ENCODE measurements around the gene ANAPC2.

ANAPC2 gene, protein sequence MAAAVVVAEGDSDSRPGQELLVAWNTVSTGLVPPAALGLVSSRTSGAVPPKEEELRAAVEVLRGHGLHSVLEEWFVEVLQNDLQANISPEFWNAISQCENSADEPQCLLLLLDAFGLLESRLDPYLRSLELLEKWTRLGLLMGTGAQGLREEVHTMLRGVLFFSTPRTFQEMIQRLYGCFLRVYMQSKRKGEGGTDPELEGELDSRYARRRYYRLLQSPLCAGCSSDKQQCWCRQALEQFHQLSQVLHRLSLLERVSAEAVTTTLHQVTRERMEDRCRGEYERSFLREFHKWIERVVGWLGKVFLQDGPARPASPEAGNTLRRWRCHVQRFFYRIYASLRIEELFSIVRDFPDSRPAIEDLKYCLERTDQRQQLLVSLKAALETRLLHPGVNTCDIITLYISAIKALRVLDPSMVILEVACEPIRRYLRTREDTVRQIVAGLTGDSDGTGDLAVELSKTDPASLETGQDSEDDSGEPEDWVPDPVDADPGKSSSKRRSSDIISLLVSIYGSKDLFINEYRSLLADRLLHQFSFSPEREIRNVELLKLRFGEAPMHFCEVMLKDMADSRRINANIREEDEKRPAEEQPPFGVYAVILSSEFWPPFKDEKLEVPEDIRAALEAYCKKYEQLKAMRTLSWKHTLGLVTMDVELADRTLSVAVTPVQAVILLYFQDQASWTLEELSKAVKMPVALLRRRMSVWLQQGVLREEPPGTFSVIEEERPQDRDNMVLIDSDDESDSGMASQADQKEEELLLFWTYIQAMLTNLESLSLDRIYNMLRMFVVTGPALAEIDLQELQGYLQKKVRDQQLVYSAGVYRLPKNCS

DNA sequence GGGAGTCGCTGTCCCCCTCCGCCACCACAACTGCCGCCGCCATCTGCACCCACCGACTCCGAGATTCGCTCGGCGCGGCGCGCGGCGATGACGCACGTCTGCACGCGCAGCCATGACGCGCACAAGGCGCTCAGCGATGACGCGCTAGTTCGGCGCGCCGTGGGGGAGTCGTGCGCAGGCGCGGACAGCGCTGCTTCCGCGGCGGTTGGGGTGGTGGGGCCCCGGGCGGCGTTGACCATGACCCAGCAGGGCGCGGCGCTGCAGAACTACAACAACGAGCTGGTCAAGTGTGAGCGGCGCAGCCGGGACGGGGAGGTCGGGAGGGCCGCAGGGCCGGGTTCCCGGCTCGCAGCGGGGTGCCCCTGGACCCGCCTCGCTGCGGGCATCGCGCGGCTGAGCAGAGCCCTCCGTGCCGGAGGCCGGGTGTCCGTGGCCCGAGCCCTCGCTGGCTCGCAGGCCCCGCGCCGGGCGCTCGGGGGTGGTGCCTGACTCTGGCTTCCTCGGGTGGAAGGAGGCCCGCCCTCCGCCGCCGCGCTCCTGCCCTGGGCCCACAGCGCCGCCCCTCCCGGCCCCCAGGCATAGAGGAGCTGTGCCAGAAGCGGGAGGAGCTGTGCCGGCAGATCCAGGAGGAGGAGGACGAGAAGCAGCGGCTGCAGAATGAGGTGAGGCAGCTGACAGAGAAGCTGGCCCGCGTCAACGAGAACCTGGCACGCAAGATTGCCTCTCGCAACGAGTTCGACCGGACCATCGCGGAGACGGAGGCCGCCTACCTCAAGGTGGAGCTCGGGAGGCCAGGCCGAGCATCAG lies at the start of gene ANAPC2, which contains the start of gene SSNA1:
Gene ANAPC2, minus strand, starts transcription at position 71 of the 807 bp plus-strand sequence. Its CDS starts 28 bp downstream, at position 43.
Gene SSNA1, plus strand, starts transcription at position 187 of the 807 bp plus-strand sequence. Its CDS starts 51 bp downstream, at position 238.
- peak; percentile 88 to 97 for DNase-seq

- DNase-seq: no peak
Measured at GRCh38 chr9:137236936-137237421, 48.6 kb upstream of the ANAPC2 start.

- peak; percentile 69 to 90 for DNase-seq
Measured at GRCh38 chr9:137236238-137236935, 48.0 kb upstream of the ANAPC2 start.

GRCh38 chr9:137235424-137236237 lies 47.3 kb upstream of the ANAPC2 start:
- peak in 1 of 2 experiments; percentile 54 for DNase-seq

DNA sequence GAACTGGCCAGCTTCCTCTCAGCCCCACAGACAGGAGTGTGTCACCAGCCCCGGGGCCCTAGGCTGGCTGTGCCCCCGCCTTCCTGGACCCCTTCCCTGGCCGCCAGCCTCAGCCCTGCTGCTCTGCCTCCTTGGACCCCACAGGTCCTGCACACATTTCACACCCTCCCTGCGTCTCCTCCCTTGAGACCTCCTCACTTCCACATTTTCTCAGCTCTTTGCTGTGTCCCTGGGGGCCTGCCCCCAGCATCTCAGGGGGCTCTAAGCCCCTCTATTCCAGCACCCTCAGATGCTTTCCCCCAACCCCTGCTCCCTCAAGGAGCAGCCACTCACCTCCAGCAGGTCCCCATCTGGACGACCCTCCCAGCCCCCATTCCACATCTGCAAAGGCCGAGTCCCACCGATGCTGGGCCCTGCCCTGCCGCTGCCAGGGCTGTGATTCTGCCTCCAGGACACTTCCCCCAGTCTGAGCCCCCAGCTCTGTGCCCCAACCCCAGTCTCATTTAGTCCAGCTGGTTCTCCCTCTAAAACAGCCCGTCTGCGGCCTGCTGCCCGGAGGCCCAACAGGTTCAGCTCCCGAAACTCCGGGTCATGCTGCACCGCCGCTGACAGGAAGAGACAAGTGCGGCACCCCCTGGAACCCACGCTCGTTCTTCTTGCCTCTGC lies 46.5 kb upstream of the ANAPC2 start:
- no peak for DNase-seq

DNA sequence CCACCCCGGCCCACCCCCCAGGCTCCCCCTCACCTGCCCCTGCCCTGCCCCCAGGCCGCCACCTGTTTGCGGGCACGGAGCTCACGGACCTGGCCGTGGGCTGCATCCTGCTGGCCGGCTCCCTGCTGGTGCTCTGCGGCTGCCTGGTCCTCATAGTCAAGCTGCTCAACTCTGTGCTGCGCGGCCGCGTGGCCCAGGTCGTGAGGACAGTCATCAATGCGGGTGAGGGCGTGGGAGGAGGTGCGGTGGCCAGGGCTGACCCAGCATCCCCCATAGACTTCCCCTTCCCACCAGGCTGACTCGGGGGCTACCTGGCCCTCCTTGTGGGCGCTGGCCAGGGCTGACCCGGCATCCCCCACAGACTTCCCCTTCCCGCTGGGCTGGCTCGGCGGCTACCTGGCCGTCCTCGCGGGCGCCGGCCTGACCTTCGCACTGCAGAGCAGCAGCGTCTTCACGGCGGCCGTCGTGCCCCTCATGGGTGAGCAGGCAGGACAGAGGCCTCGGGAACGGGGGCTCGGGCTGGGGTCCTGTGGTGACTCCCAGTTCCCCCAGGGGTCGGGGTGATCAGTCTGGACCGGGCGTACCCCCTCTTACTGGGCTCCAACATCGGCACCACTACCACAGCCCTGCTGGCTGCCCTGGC lies 45.8 kb upstream of the ANAPC2 start:
- DNase-seq: no peak

DNA sequence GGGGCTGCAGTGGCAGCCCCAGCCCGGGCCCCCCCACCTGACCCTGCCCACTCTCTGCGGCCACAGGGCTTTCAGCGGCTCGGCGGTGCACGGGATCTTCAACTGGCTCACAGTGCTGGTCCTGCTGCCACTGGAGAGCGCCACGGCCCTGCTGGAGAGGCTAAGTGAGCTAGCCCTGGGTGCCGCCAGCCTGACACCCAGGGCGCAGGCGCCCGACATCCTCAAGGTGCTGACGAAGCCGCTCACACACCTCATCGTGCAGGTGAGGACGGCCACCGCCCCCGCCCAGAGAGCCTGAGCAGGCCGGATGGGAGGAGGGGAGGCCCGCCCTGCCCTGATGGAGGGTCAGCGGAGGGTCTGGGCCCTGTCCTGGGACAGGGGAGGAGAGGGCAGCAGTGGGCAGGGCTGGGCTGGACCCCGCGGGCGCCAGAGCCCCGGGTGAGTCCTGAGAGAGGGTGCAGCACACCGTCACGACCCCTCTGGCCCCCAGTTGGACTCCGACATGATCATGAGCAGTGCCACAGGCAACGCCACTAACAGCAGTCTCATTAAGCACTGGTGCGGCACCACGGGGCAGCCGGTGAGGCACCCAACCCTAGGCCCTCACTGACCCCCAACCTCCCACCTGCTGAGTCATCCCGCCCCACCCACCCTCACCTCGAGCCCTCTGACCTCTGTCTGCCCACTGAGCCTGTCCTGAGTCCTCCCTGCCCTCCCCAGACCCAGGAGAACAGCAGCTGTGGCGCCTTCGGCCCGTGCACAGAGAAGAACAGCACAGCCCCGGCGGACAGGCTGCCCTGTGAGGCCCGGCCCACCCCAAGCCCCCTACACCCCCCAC lies 45.0 kb upstream of the ANAPC2 start:
- peak in 1 of 2 experiments; percentile 37 for DNase-seq

DNA sequence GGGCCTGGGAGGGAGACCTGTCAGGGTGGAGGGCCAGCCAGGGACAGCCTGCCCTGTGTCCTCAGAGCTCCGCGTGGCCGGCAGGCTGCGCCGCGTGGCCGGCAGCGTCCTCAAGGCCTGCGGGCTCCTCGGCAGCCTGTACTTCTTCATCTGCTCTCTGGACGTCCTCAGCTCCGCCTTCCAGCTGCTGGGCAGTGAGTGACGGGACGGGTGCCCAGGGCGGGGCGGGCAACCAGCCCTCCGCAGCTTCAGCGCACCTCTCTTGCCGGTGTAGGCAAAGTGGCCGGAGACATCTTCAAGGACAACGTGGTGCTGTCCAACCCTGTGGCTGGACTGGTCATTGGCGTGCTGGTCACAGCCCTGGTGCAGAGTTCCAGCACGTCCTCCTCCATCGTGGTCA lies 44.1 kb upstream of the ANAPC2 start:
- no peak for DNase-seq

DNA sequence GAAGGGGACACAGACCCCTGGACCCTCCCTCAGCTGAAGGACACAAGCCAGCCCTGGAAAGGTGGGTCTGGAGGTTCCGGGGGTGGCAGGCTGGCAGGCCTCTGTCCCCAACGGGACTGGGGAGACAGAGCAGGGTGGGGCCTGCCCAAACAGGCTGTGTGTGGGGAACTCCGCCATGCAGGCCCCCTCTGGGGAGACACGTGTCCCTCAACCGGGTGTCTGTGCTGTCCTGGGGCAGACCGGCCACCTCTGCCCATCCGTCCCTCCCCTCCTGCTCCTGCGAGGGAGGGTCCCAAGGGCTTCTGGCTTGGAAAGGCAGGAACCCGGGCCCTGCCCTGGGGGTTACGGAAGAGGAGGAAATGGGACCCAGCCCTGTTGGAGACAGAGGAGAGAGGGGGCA lies 43.7 kb upstream of the ANAPC2 start:
- no peak for DNase-seq

- DNase-seq: no peak
Measured at GRCh38 chr9:137231372-137232039, 43.1 kb upstream of the ANAPC2 start.

GRCh38 chr9:137230705-137231371 lies 42.5 kb upstream of the ANAPC2 start, which contains the start of gene SLC34A3:
Gene SLC34A3 (plus strand): TSS chr9:137230901. CDS start chr9:137231703, 802 bp downstream.
- no peak for DNase-seq

DNA sequence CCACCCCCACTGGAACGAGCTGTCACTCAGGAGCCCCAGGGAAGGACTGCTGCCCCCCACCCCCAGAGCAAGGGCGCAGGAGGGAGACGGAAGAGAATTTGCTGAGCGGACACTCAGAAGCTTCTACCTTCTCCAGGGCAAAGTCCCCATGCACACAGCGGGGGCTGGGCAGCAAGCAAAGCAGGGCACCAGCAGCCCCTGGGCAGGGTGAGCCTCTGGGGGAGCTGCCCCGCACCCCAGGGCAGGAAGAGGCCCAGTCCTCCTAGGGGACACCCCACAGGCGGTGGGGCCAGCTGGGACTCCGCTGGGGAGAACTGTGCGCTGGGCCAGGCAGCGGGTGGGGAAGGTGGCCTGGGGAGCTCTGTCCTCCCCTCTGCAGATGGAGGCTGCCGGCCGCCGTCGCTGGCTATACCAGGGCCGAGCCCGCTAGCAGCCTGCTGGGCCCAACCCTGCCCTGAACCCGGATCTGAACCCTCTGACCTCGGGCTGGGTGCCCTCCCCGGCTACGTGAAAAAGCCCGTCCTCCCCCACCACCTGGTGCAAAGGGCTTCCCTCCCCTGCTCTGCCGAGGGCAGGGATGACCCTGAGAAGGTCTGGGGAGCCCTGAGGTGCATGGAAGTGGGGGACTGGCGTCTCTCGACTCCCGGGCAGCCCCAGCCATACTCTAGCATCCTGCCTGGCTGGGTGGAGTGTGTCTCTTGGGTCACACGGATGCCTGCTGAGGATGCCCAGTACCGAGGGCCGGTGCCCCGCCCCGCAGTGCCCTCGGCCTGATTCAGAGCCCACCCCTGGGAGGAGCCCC lies 41.7 kb upstream of the ANAPC2 start:
- DNase-seq: no peak

- DNase-seq: no peak
Measured at GRCh38 chr9:137228968-137229896, 40.9 kb upstream of the ANAPC2 start.

DNA sequence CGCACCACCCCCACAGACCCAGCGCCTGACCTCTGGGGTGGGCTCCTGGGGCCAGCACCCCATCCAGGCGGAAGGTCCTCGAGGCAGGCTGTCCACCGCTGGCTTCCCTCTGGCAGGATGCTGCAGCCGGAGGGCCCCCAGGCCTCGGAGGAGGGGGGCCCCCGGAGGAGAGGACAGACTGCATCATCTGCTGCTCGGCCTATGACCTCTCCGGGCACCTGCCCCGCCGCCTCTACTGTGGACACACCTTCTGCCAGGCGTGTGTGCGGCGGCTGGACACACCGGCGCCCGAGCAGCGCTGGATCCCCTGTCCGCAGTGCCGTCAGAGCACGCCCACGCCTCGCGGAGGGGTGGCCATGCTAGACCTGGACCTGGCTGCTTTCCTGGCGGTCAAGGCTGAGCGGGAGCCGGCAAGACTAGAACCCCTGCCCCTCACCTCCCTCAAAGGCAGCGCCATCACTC lies 40.2 kb upstream of the ANAPC2 start:
- no peak for DNase-seq

DNA sequence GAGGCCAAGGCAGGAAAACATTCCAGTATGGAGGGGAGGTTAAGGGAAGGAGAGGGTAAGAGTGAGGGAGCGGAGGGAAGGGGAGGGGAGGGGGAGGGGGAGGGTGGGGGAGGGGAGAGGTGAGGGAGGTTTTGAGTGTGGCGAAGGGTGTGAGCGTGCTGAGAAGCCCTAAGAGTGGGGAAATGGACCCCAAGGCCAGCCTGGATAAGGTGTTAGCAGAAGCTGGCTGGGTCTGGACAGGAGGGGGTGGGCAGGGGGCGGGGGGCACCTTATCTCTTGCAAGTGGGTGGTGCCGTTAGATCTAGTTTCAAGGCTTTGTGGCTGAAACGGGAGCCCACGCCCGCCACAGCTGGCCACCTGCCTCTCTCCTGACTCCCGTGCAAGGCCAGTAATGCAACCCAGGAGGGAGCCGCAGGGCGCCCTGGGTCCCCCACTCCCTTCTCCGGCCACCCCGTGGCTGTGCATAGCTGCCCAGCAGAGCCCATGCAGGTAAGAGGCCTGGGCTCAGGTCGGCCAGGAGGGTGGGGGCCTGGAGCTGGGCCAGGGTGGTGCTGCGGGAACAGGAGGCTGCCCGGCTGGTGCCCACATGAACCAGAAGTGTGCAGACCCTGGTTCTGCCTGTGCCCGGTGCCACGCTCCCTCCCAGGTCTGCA lies 39.6 kb upstream of the ANAPC2 start:
- no peak for DNase-seq

Data from NCI-H524 (cell line).